Fibroblast of lung (primary cell): Measurements from ENCODE around the gene KRT84. TPM values are rescaled to one million over a fixed set of nuclear protein-coding genes. Genes with fewer than 3 reads are reported as not detected.

Experiments
- DNase-seq, 2 donors: peaks; one replicate each; pipeline versions ENCODE4 v3.0.0 to v3.0.0-alpha.2; 2010; ENCODE audit warnings: low read depth in 2 of 2
- H2AFZ ChIP-seq: 2 replicates; pipeline ENCODE4 v1.5.1; 2012; ENCODE audit warnings: low read length, control low read depth, inconsistent platforms
- H3K27ac ChIP-seq: 2 replicates; pipeline ENCODE4 v1.5.1; 2011; ENCODE audit warnings: low read length, control low read depth; ENCODE audit not compliant: insufficient read depth
- H3K27me3 ChIP-seq: 2 replicates; pipeline ENCODE4 v1.5.1; 2011; ENCODE audit warnings: mild to moderate bottlenecking, low read length; ENCODE audit not compliant: control insufficient read depth, insufficient read depth
- H3K36me3 ChIP-seq: 2 replicates; pipeline ENCODE4 v1.5.1; 2011; ENCODE audit warnings: low read length; ENCODE audit not compliant: control insufficient read depth, insufficient read depth
- H3K4me1 ChIP-seq: 2 replicates; pipeline ENCODE4 v1.5.1; 2011; ENCODE audit warnings: low read length; ENCODE audit not compliant: control insufficient read depth, insufficient read depth; ENCODE audit errors: extremely low read depth
- H3K4me2 ChIP-seq: 2 replicates; pipeline ENCODE4 v1.5.1; 2011; ENCODE audit warnings: low read length, control low read depth; ENCODE audit not compliant: insufficient read depth; ENCODE audit errors: extremely low read depth
- H3K4me3 ChIP-seq, 4 experiments: fragments of 200-600 bp in 1 of 4; sonication (generic) in 1 of 4; replicated peaks in 1 of 4; 2 replicates each; pipeline ENCODE4 v1.5.1; 2011 to 2016; ENCODE audit warnings: low read length in 4 of 4, low read depth in 3 of 4, mild to moderate bottlenecking in 3 of 4, control low read depth in 2 of 4, inconsistent platforms in 1 of 4, mixed read lengths in 1 of 4; ENCODE audit not compliant: insufficient read depth in 1 of 4; ENCODE audit errors: control extremely low read depth in 1 of 4
- H3K79me2 ChIP-seq: 2 replicates; pipeline ENCODE4 v1.5.1; 2012; ENCODE audit warnings: mild to moderate bottlenecking, low read length, inconsistent platforms; ENCODE audit not compliant: control insufficient read depth, insufficient read depth
- H3K9ac ChIP-seq: 2 replicates; pipeline ENCODE4 v1.5.1; 2011; ENCODE audit warnings: mild to moderate bottlenecking, low read length, control low read depth; ENCODE audit not compliant: insufficient read depth
- H3K9me3 ChIP-seq: 2 replicates; pipeline ENCODE4 v1.5.1; 2012; ENCODE audit warnings: low read depth, low read length; ENCODE audit not compliant: control insufficient read depth, insufficient read depth
- H4K20me1 ChIP-seq: 2 replicates; pipeline ENCODE4 v1.5.1; 2011; ENCODE audit warnings: low read length; ENCODE audit not compliant: control insufficient read depth, insufficient read depth; ENCODE audit errors: extremely low read depth
- EZH2 ChIP-seq: IDR thresholded peaks from 2 replicates; pipeline ENCODE4 v1.5.1; 2012; ENCODE audit warnings: low read length, control low read depth, mild to moderate bottlenecking; ENCODE audit errors: missing control alignments
- polyA plus RNA-seq, 2 donors: library from polyadenylated mRNA; depleted of rRNA in 1 of 2; stranded (reverse) in 1 of 2; unstranded in 1 of 2; fragments of >200 nt; gene quantifications; 2 replicates each; pipeline ENCODE4 v1.2.1, GENCODE V29; 2011 to 2012; ENCODE audit warnings: missing spikeins in 1 of 2
- total RNA-seq: library from RNA; depleted of rRNA; stranded (reverse); fragments of >200 nt; gene quantifications from 2 replicates; pipeline ENCODE4 v1.2.1, GENCODE V29; 2014
- TF ChIP-seq, protein P1 (sequence below), 2 donors: IDR thresholded peaks in 1 of 2; conservative IDR thresholded peaks in 1 of 2; 1 replicate in 1 of 2; 2 replicates in 1 of 2; pipeline ENCODE4 v1.5.1; 2011 to 2012; ENCODE audit warnings: low read length in 2 of 2, control low read depth in 1 of 2, inconsistent platforms in 1 of 2, low read depth in 1 of 2, mild to moderate bottlenecking in 1 of 2

KRT84 gene
- total and polyA plus RNA-seq, 2 donors (not counting 1 experiment from before 2014, with no cell fraction given) = not detected

DNA sequence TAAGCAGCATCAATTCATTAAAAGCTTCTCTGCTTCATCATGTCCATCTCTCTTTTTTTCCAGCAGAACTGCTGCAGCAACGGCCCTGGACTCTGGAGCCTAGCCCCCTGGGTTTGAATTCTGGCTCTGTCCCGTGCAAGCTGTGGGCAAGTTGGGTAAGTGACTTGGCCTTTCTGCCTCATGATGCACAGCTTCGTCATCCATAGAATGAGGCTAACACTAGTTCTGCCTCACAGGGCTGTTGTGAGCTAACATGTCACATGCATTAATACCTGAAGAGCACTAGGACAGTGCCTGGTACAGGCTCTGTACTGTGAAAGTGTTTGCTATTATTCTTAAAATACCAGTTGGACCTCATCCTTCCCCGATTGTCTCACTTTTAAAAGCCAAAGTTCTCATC, 16.5 kb upstream of the KRT84 start:
- Histone ChIP-seq H3K4me2 (no peak overlapping the region), H3K9me3 (no peaks in the 10 kb centered on the region), H3K4me3 (no peak overlapping the region), H4K20me1 (no peaks in the 10 kb centered on the region), H3K9ac (no peak overlapping the region), H3K79me2 (no peaks in the 10 kb centered on the region), H3K4me1 (no peaks in the 10 kb centered on the region), H3K27ac (no peak overlapping the region), H2AFZ (no peak overlapping the region), H3K36me3 (no peaks in the 10 kb centered on the region), H3K27me3 (peaks cover 7% of the 10 kb centered on the region)
- no peak for DNase-seq
- TF ChIP-seq, protein P1, sequence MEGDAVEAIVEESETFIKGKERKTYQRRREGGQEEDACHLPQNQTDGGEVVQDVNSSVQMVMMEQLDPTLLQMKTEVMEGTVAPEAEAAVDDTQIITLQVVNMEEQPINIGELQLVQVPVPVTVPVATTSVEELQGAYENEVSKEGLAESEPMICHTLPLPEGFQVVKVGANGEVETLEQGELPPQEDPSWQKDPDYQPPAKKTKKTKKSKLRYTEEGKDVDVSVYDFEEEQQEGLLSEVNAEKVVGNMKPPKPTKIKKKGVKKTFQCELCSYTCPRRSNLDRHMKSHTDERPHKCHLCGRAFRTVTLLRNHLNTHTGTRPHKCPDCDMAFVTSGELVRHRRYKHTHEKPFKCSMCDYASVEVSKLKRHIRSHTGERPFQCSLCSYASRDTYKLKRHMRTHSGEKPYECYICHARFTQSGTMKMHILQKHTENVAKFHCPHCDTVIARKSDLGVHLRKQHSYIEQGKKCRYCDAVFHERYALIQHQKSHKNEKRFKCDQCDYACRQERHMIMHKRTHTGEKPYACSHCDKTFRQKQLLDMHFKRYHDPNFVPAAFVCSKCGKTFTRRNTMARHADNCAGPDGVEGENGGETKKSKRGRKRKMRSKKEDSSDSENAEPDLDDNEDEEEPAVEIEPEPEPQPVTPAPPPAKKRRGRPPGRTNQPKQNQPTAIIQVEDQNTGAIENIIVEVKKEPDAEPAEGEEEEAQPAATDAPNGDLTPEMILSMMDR (conservative IDR thresholded peaks at IDR 0.05 in 1 of 2, IDR thresholded peaks at IDR 0.05 in 1 of 2; ENCODE audit: low read depth in 1 of 2, low read length in 2 of 2) = no peak
- no peak for TF ChIP-seq EZH2

DNA sequence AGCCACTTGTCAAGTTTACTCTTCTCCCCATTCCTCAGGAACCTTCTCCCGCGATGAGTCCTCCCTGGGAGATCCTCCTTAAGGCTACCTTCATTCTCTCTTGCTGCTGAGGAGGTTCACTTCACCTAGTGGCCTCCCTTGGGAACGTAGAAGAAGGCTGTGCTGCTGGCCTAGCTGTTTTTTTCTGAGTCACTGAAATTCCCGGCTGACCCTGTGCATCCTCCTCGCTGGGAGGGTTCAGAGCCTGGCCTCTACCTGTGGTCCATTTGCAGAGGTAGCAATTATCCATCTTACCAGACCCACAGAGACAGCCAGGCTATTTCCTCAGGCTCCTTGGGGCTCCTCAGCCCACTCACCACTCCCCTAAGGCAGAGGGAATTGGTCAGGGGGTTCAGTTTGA, 16.1 kb upstream of the KRT84 start:
- H2AFZ ChIP-seq = no peak overlapping the region
- H3K4me1 ChIP-seq = no peaks in the 10 kb centered on the region
- H3K4me2 ChIP-seq = no peak overlapping the region
- TF ChIP-seq, protein P1 (conservative IDR thresholded peaks at IDR 0.05 in 1 of 2, IDR thresholded peaks at IDR 0.05 in 1 of 2; ENCODE audit: low read depth in 1 of 2, low read length in 2 of 2) = no peak
- TF ChIP-seq EZH2 = no peak
- H3K4me3 ChIP-seq = no peak overlapping the region
- H3K36me3 ChIP-seq = no peaks in the 10 kb centered on the region
- no peaks in the 10 kb centered on the region for H3K9me3 ChIP-seq
- peaks cover 7% of the 10 kb centered on the region for H3K27me3 ChIP-seq
- H4K20me1 ChIP-seq = no peaks in the 10 kb centered on the region
- H3K27ac ChIP-seq = no peak overlapping the region
- no peak overlapping the region for H3K9ac ChIP-seq
- no peak for DNase-seq
- no peaks in the 10 kb centered on the region for H3K79me2 ChIP-seq

DNA sequence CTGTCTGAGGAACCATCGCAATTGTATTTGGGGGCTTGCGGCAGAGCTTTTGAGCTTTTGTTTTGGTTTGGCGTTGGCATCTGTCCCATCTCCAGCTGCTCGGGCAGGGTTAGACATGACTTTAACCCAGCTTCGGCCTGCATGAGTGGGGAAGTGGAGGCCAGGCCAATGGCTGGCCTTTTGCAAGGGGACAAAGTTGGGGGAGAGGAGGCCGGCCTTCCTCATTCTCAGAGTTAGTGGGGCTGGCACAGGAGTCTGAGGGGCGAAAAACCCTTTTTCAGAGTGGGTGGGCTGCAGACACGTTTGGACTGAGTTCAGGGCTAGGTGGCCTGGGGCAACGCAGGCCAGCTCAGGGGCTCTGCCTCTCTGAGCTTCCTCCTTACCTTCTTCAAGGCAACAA, 15.5 kb upstream of the KRT84 start:
- TF ChIP-seq, protein P1 (conservative IDR thresholded peaks at IDR 0.05 in 1 of 2, IDR thresholded peaks at IDR 0.05 in 1 of 2; ENCODE audit: low read depth in 1 of 2, low read length in 2 of 2) = no peak
- no peak for TF ChIP-seq EZH2

More for the DNA sequence above, 15.5 kb upstream of the KRT84 start:
- Histone ChIP-seq H3K4me3 (no peak overlapping the region), H3K27me3 (peaks cover 7% of the 10 kb centered on the region), H3K4me2 (no peak overlapping the region), H3K27ac (no peak overlapping the region), H3K36me3 (no peaks in the 10 kb centered on the region), H3K4me1 (no peaks in the 10 kb centered on the region), H3K9ac (no peak overlapping the region), H3K9me3 (no peaks in the 10 kb centered on the region), H3K79me2 (no peaks in the 10 kb centered on the region), H2AFZ (no peak overlapping the region), H4K20me1 (no peaks in the 10 kb centered on the region)
- DNase-seq = no peak
